ENCODE data around the gene ETV4.
"Not testable (repeated sequence)": the region's sequence is repeated elsewhere in the genome, so short reads cannot be mapped to it uniquely, and the experiment has no call there.

ETV4 gene

DNA sequence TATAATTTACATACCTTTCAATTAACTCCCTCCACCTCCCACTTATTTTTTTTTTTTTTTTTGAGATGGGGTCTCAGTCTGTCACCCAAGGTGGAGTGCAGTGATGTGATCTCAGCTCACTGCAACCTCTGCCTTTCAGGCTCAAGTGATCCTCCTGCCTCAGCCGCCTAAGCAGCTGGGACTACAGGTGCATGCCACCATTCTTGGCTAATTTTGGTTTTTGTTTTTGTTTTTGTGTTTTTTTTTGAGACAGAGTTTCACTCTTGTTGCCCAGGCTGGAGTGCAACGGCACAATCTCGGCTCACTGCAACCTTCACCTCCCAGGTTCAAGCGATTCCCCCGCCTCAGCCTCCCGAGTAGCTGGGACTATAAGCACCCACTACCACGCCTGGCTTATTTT lies 36.7 kb downstream of the ETV4 start:
- DNase-seq, result not testable (repeated sequence)

DNA sequence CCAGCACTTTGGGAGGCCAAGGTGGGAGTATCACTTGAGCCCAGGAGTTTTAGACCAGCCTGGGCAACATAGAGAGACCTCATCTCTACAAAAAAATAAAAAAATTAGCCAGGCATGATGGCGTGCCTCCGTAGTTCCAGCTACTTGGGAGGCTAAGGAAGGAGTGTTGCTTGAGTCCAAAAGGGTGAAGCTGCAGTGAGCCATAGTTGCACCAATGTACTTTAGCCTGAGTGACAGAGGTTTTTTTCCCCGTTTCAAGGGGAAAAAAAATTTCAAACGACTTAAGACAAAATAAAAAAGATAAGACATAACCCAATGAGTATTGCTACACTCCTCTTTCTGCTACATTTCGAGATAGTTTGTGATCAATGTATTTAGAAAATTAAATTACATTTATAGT lies 55.5 kb downstream of the ETV4 start:
- DNase-seq, result no peak

DNA sequence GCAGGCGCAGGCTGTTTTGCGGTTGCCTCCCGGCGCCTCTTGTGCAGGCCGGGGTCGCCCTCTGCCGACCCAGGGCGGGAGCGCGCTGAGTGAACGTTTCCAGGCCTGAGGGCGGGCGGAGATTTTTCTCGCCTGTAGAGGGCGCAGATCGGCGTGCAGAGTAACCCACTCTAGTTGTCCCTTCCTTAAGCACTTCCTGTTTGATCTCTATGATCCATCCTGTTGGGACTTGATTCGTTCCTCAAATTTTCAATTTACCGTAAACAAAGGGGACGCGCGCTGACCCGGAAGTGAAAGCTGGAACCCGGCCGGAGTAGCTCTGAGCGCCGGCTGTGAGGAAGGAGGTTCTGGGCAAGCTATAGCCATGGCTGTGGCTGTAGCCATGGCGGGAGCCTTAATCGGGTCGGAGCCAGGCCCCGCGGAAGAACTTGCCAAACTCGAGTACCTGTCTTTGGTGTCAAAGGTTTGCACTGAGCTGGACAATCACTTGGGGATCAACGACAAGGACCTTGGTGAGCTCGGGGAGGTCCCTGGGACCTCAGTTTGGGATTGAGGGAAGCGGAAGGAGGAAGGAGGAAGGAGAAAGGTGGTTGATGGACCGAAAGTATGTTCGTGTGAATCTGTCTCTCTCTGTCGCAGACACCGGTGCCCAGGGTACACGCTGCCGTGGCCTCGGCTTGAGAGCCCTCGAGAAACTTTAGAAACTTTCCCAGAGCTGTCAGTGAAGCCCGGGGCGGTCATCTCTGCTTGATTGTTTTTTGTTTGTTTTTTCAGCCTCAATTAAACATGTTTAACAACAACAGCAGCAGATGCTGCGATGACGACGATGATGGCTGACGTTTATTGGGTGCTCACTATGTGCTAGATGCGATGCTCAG lies 62.2 kb downstream of the ETV4 start, which contains the start of gene DHX8:
DHX8 (plus strand) TSS at position 302 of the 878 bp plus-strand sequence; CDS start at position 365, 63 bp downstream.
- peak; percentile 99 for DNase-seq

DNA sequence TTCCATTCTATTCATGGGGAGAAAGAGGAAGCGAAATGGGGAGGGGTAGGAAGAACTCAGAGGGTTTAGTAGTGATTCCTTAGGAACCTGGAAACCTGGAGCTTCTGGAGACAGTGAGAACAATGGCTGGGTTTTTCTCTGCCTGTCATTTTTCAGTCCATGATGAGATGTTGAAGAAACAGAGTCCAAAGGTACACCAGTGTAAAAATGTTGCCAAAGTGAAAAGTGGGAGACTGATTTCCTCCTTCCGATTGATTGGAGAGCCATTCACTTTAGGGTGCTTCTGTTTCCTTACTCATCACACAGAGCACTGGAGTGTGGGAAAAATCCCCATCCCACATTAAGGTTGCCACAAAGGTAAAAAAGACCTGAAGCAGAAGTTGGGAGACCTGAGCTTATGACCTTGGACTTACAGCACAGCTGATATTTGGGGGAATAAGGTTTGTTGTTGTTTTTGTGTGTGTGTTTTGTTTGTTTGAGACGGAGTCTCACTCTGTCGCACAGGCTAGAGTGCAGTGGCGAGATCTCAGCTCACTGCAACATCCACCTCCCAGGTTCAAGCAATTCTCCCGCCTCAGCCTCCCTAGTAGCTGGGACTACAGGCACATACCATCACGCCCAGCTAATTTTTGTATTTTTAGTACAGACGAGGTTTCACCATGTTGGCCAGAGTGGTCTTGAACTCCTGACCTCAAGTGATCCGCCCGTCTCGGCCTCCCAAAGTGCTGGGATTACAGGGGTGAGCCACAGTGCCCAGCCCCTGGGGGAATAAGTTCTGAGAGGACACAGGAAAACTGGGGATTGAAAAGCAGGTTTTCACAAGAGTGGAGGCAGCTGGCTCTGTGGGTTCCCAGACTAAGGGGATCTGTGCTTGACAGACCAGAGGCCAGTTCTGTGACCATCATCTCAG lies 63.8 kb downstream of the ETV4 start:
- no peak for DNase-seq

DNA sequence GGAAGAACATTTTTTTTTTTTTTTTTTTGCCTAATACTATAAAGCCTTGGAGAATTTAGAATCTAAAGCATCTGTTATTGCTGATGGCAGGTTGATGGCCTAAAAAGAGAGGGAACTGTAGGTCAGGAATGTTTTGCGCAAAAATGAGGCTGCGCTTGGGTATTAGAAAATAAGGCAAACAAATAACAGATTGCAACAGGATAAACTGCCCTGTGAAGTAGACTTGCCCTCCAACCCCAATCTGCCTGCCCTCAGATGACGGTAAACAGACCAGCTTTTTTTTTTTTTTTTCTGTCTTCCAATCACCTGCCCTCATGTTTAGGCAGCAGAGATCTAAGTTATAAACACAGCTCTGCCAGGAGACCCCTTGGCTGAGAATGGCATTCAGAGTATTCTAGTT lies 66.2 kb downstream of the ETV4 start:
- DNase-seq, result no peak
